GM12891 (cell line): ENCODE results near the gene DENND4B.
"Not testable (repeated sequence)": the region's sequence is repeated elsewhere in the genome, so short reads cannot be mapped to it uniquely, and the experiment has no call there.

Experiments used
- DNase-seq: peaks from one replicate; pipeline ENCODE4 v3.0.0; 2011; ENCODE audit warnings: low spot score; ENCODE audit not compliant: insufficient read length
- FAIRE-seq: peaks from 2 replicates; lab custom pipeline; 2011; peaks lifted over from hg19 to GRCh38; lab: Jason Lieb, UNC
- PAX5 ChIP-seq: IDR thresholded peaks from 2 replicates; pipeline ENCODE4 v1.6.1; 2011; ENCODE audit warnings: low read length, moderate library complexity, mild to moderate bottlenecking; ENCODE audit not compliant: insufficient read depth, severe bottlenecking
- POLR2A ChIP-seq: IDR thresholded peaks from 2 replicates; pipeline ENCODE4 v1.6.1; 2011; ENCODE audit warnings: low read depth, low read length, control low read depth
- POLR2AphosphoS5 ChIP-seq: IDR thresholded peaks from 2 replicates; pipeline ENCODE4 v1.6.1; 2011; ENCODE audit warnings: low read depth, low read length, control low read depth
- POU2F2 ChIP-seq: IDR thresholded peaks from 2 replicates; pipeline ENCODE4 v1.6.1; 2011; ENCODE audit warnings: low read depth, mild to moderate bottlenecking, control low read depth, low read length, moderate library complexity
- SPI1 ChIP-seq: IDR thresholded peaks from 2 replicates; pipeline ENCODE4 v1.6.1; 2011; ENCODE audit warnings: low read depth, low read length, control low read depth
- TAF1 ChIP-seq: IDR thresholded peaks from 2 replicates; pipeline ENCODE4 v1.6.1; 2011; ENCODE audit warnings: low read depth, low read length, control low read depth

DENND4B gene

GRCh38 chr1:153985341-153985912, 38.9 kb upstream of the DENND4B start:
- no peak for DNase-seq
- TF ChIP-seq POLR2A = peak; percentile 55
- TF ChIP-seq POU2F2 = peak; percentile 89
- no peak for TF ChIP-seq PAX5
- peak; percentile 58; the same call in 1 of the 2 replicates for TF ChIP-seq POLR2AphosphoS5
- TF ChIP-seq SPI1 = no peak
- no peak for TF ChIP-seq TAF1

GRCh38 chr1:153984123-153984894, 37.8 kb upstream of the DENND4B start:
- DNase-seq (no peak), FAIRE-seq (no peak)
- TF ChIP-seq SPI1 (no peak), PAX5 (no peak), POLR2A (no peak)

More at GRCh38 chr1:153985341-153985912, 38.9 kb upstream of the DENND4B start:
- no peak for FAIRE-seq

- not testable (repeated sequence) for DNase-seq, FAIRE-seq
Observed at GRCh38 chr1:153981735-153982134, 35.2 kb upstream of the DENND4B start.

- DNase-seq, FAIRE-seq: not testable (repeated sequence)
Observed at GRCh38 chr1:153979091-153979490, 32.6 kb upstream of the DENND4B start.

- TF ChIP-seq SPI1 (no peak), POLR2AphosphoS5 (no peak), PAX5 (no peak), TAF1 (no peak), POLR2A (no peak), POU2F2 (no peak)
- FAIRE-seq (no peak), DNase-seq (no peak)
Observed at GRCh38 chr1:153978274-153978909, 31.9 kb upstream of the DENND4B start.

GRCh38 chr1:153977250-153978240, 31.0 kb upstream of the DENND4B start, which contains the start of gene JTB:
TSS of gene JTB (minus strand) at chr1:153977674. CDS start at chr1:153977252, 422 bp downstream.
- peak; percentile 83 for TF ChIP-seq TAF1
- peak; percentile 75; the same call in 1 of the 2 replicates for TF ChIP-seq POLR2A
- TF ChIP-seq POLR2AphosphoS5 = peak; percentile 85
- TF ChIP-seq SPI1 = no peak
- TF ChIP-seq POU2F2 = peak; percentile 10; the same call in 1 of the 2 replicates
- FAIRE-seq (peak; percentile 90), DNase-seq (peak; percentile 88)

GRCh38 chr1:153976819-153977249, 30.3 kb upstream of the DENND4B start:
- DNase-seq = no peak
- TF ChIP-seq POU2F2 (no peak), SPI1 (no peak), PAX5 (no peak), POLR2A (no peak), POLR2AphosphoS5 (no peak), TAF1 (no peak)
- no peak for FAIRE-seq

GRCh38 chr1:153973525-153973924, 27.0 kb upstream of the DENND4B start:
- no peak for TF ChIP-seq SPI1
- peak; percentile 45; the same call in 1 of the 2 replicates for TF ChIP-seq POLR2A
- TF ChIP-seq POLR2AphosphoS5 = peak; percentile 48; the same call in 1 of the 2 replicates
- TF ChIP-seq POU2F2 = no peak
- TF ChIP-seq TAF1 = no peak
- TF ChIP-seq PAX5 = no peak
- FAIRE-seq = no peak

GRCh38 chr1:153973071-153973470, 26.6 kb upstream of the DENND4B start:
- no peak for DNase-seq
- no peak for FAIRE-seq
- TF ChIP-seq POLR2A (peak; percentile 59; the same call in 1 of the 2 replicates), SPI1 (no peak)

More at GRCh38 chr1:153973525-153973924, 27.0 kb upstream of the DENND4B start:
- no peak for DNase-seq
